Gastrocnemius medialis (tissue), 4 donors: ENCODE data around the gene CTNNB1.

Experiments used
- POLR2A ChIP-seq, 2 donors: fragments of 450-650 bp; IDR thresholded peaks; one replicate each; pipeline ENCODE4 v1.6.1; 2017; ENCODE audit warnings: antibody characterized with exemption in 2 of 2, mild to moderate bottlenecking in 2 of 2, moderate library complexity in 2 of 2
- TF ChIP-seq, protein P1 (sequence below), 5 experiments: fragments of 450-650 bp in 3 of 5; fragments of 200-600 bp in 2 of 5; sonication (generic) in 2 of 5; IDR thresholded peaks in 4 of 5; conservative IDR thresholded peaks in 1 of 5; 1 replicate in 4 of 5; 2 replicates in 1 of 5; pipeline ENCODE4 v1.5.1; 2016 to 2019; ENCODE audit warnings: antibody characterized with exemption in 5 of 5, mild to moderate bottlenecking in 3 of 5, moderate library complexity in 3 of 5

DNA sequence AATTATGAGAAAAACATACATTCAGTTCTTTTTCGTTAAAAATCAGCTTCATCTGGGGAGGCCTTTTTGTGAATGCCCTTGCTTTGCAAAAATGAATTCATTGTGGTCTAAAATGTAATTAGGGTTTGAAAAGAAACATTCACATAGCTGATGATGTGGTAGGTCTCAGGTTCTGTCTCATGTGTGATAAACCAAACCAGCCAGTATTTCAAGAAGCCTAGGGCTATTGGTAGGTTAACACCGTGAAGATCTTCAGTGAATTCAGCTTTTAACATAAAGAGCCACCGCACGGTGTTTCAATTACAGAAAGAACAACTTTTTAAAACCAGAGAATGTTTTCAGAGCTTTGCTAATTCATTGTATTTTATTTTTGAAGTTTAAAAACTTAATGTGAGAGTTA lies 41.9 kb downstream of the CTNNB1 start:
- no peak for TF ChIP-seq POLR2A (IDR thresholded peaks at IDR 0.05)
- TF ChIP-seq, protein P1, sequence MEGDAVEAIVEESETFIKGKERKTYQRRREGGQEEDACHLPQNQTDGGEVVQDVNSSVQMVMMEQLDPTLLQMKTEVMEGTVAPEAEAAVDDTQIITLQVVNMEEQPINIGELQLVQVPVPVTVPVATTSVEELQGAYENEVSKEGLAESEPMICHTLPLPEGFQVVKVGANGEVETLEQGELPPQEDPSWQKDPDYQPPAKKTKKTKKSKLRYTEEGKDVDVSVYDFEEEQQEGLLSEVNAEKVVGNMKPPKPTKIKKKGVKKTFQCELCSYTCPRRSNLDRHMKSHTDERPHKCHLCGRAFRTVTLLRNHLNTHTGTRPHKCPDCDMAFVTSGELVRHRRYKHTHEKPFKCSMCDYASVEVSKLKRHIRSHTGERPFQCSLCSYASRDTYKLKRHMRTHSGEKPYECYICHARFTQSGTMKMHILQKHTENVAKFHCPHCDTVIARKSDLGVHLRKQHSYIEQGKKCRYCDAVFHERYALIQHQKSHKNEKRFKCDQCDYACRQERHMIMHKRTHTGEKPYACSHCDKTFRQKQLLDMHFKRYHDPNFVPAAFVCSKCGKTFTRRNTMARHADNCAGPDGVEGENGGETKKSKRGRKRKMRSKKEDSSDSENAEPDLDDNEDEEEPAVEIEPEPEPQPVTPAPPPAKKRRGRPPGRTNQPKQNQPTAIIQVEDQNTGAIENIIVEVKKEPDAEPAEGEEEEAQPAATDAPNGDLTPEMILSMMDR (IDR thresholded peaks at IDR 0.05 in 4 of 5, conservative IDR thresholded peaks at IDR 0.05 in 1 of 5) = no peak
